GM19455 (cell line): ENCODE results near the gene PPM1H.

ENCODE experiments used
- ATAC-seq: cut with Tn5 transposase; IDR thresholded peaks from one replicate; pipeline ENCODE4 v1.9.1; 2021; ENCODE audit not compliant: unreplicated experiment

The PPM1H gene

DNA sequence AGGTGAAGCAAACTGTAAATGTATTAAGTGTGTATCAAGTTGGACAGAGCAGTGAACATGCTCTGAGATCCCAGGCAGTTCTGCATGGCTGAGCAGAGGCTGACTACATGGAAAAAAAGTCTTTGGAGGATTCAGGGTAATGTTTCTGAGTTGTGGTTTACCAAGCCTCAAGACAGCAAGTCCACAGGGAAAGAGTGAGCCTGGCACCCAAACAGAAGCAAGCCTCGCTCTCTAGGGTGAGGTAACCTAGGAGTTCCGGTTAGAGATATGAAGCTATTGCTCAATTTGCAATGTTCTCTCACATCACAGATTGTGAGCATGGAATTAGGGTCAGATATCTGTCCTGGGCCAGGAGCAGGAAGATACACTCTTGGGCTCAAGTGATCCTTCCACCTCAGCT lies 309.7 kb downstream of the PPM1H start:
- no peak for ATAC-seq

DNA sequence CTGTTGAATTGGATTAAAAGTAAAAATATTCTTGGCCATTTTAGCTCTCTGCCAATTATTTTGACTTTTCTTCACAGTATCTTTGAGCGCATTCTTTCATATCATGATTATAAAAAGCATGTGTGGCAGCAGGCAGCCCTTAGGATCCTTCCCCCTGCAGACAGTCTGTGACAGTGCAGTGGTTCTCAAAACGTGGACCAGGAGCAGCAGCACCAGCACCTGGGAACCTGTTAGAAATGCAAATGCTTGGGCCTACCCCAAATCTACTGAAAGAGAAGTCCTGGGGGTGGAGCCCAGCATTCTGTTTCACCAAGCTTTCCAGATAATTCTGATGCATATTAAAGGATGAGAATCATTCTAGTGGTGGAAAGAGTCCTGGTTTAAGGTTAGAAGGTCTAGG lies 312.8 kb downstream of the PPM1H start:
- ATAC-seq = no peak

DNA sequence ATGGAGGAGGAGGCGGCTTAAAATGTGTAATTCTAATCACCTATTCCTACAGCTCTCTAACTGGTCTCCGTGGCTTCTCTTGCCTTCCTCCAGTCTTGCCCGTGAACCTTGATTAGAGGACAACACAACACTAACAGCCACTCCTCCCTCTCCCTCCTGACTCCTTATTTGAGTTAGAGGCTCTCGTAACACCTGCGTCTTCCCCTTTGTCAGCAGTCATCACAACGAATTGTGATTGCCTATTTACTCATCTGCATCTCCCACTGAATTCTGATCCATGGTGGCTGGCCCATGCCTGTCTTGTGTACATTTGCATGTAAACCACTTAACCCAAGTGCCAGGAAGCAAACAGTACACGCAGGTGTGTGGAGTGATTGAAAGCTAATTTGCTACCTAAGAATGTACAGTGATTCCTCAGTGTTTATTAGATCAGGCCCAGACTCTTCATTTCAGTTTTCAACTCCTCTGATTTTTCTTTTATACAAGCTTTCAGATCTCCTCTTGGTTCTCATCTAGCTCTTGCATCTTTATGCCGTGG lies 313.8 kb downstream of the PPM1H start:
- no peak for ATAC-seq

DNA sequence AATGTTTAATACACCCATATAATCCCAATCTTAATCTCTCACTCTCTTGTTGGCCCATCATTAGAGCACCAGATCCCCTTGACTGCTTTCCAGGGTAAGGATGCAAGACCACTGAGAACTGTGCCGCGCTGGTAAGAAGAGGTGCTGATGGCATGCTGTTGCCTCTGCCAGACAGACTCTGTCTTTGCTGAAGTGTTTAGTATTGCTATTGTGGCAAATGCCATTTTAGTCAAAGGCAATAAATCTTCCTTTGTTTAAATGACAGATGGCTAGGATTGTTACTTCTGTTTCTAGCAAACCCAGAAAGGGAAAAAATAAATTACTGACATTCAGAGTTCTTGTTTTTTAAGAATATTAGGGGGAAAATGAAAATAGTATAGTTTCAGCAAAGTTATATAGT lies 316.0 kb downstream of the PPM1H start:
- ATAC-seq = no peak

DNA sequence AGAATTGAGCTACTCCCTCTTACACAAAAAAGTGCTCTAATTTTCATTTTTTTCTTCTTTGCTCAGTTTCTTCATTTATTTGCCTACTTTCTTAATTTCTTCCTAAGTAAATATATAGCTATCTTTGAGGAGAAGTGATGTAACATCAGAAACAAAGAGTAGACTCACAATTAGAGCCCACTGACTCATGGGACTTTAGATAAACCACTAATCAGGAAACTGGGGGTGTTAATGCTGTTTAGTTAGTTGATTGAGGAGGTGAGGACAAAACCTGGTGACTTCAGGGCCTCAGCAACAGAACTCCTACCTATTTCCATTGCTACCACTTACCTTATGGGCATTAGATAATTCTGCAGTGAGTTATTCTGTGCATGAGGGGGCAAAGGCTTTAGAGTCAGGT lies 316.6 kb downstream of the PPM1H start:
- ATAC-seq = no peak

DNA sequence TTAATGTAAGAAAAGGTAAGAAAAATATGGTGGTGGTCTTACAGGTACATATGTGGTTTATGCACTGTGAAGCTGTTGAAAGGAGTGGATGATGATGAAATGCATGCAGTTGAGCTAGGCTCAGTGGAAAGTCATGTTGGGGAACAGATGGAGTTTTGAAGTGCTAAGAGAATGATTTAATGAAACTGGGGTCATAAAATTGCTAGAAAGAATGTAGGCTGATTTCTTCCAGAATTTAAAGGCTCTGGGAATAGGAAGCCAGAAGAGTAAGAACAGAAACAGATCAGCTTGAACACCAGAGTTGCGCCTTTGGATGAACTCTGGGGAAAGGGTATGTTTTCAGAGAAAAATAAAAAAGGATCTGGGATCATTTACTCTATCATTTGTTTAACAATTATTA lies 321.9 kb downstream of the PPM1H start:
- ATAC-seq = no peak

DNA sequence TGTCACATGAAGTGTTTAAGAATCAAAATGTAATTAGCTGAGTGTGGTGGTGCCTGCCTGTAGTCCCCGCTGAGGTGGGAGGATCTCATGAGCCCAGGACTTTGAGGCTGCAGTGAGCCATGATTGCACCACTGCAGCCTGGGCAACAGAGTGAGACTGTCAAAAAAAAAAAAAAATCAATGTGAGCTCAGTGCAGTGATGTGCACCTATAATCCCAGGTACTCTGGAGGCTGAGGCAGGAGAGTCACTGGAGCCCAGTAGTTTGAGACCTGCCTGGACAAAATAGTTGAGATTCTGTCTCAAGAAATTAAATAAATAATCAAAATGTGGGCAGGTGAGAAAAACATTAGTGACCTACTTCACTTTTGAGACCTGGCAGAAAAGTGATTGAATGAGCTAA lies 328.3 kb downstream of the PPM1H start:
- no peak for ATAC-seq

DNA sequence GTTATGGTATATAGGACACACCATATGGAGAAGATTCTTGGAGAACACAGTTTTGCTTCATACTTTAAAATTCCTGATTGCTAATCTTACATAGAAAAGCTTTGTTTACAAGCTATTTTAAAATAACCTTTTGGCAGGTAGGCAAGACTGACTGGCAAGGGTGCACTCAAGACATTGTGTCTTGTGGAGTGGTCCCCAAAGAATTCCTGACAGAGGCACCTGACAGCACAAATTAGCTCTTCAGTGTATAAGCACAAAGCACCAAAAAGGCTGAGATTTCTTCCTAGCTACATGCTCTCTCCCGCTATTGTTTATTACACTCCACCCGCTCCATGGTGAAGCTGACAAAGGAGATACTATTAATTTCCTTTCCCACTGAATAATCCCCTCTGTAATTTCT lies 329.0 kb downstream of the PPM1H start:
- ATAC-seq = no peak

DNA sequence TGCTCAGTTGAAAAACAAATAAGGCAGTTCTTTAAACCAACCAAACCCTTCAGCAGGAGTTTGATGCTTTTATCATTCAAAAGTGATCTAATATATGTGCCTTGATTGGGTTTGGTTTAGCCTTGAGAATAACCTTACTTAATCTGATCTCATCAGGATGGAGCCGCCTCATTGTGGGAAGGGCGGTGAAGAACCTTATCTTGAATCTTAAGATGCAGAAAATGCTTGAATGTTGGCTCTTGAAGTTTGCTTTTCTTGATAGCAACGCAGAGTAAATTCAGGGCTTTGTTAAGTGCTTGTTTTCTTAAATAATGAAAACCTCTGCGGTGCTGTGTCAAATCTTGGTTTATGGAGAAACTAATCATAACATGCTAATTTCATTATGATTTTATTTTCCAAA lies 330.1 kb downstream of the PPM1H start:
- no peak for ATAC-seq

DNA sequence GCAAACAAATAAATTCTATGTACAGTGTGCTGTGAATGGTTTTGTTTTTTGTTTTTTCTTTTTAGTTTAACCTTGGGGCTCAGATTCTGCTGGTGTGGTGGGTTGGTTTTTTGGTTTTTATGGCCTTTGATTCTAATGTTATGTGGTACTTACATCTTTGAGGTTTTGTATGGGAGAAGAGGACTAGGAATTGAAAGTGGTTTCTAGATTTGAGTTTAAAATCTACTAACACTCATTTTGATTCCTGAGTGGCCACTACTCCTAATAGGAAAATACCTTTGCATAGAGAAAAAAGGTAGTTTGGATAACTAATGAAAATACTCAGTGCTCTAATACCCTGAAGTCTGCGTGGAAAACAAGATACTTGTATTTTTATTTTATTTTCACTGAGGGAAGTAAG lies 330.6 kb downstream of the PPM1H start:
- no peak for ATAC-seq

DNA sequence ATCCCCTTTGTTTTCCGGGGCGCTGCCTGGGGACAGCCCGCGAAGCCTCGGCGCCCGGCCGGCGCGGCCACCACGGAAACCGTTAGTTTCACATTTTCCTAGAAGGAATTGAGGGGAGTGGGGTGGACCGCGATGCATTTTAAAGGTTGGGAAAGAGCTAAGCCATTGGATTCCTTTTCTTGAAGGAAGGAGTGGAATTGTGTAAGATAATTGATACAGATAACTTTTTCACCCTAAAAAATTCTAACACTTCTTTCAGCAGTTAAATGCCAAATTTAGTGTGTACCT lies 331.2 kb downstream of the PPM1H start:
- ATAC-seq = no peak

DNA sequence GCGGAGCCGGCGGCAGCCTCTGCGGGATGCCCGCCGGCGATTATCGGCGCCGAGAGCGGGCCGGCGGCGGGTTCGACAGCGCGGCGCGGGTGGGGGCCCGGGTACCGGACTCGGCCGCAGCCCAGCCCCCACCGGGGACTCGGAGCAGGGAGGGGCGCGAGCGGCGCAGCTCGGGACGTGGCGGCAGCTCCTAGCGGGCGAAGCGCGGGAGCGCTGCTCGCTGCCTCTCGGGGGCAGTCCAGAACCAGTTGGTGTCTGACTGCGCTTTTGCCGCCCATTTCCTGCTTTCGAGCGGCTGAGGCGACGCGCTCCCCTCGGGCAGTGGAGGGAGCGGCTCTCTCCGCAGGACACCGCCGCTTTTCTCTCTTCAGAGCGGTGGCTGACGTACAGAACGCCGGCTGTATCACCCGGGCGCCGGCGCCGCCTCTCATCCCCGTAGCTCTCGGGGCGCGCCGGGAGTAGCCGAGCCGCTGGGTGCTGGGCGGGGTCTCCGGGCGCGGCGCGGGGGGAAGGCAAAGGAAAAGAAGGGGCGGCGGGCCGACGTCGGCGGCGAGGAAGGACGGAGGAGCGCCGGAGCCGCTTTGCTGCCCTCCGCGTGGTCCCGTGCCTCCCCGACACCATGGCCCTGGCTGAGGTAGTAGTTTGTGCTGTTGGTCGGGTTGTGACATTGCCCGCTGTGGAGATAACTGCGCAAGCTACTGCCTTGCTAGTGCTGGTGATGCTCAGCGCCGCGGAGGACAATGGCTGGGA lies 331.7 kb downstream of the PPM1H start:
- peak; percentile 72 for ATAC-seq

DNA sequence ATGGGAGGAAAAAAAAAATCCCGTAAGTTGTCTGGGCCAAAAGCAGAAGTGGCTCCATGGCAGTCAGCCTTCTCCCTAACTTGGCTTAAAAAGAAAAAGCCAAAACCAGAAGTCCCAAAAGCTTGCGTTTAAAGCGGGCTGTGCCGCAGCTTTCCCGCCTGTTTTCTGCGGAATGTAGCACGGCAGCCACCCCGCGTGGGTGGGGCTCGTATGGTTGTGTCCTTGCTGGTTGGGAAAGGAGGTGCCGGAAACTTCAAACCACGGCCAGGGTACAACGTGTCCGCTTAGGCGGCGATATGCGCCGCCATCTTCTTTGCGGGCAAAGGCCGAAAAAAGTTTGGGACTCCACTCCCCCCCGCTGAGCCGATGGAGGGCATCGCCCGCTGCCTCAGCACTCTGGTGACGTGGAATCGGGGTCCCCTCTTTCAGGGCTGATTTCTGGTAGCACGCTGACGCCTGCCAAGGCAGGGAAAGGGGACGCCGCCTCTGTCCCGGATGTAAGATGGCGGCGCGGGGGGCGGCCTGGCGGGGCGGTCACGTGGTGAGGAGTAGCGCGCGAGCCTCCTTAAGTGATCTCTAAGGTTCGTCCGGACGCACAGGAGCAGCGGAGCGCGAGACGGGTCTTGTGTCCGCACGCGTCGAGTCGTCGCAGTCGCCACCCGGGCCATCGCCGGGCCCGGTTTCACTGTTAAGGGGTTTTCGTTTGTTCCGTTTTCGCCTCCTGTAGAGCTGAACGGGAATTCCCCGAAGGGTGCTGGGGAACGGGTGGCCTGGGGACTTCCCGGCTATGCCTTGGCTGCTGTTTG lies 332.5 kb downstream of the PPM1H start:
- ATAC-seq = peak; percentile 64

DNA sequence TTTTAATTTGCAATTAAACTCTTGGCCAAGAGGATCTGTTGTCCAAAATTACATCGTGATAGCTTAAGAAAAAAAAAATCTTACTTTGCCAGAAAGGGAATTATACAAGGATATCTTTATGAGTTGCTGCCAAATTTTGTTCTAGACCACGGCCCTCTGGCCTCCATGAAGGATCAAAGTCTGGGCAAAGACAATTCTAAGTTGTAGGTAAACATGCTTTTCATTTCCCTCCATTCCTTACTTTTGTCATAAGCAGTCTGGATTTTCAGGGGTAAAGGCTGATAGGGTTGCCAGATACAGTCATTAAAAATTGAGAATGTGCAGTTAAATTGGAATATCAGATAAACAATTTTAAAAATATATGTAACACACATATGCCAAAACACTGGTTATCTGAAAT lies 333.2 kb downstream of the PPM1H start:
- no peak for ATAC-seq

DNA sequence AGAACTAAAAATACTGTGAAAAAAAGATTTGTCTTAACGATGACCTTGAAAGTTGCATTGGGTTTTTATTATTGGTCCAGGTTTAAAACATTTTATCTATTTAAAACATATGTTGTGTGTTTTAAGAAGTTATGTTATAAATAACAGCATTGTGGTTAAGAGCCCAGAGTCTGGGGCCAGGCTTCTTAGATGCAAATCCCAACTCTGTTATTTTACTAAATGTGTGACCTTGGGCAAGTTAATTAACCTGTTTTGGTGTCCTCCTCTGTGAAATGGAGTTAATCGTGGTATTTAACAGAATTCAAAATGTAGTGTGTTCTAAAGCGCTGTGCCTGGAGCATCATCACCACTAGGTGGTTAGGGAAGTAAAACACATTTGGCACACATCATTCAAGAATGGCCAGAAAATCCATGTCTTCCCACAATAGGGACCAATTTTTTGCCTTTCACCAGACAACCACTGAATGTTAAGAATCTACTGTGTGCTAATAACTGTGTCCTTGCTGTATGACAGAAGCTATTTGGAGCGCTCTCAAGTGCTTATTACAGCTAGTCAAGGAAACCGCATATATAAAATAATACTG lies 335.0 kb downstream of the PPM1H start:
- no peak for ATAC-seq

DNA sequence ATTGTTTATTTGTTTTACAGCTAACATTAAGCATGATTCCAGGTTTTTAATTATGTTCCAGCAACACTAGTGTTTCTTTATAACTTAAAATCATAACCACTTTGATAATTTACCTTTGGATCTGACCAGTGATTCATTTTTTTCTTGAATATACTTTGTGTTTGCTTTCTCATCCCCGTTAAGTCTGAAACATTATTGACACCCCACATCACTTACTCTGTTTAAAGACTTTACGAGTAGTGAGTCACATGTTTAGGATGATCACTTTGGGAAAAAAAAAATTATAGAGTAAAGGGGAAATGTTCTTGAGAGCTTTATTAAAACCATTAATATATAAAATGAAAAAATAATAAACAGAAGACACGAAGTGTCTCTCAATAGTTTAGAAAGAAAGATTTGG lies 336.1 kb downstream of the PPM1H start:
- no peak for ATAC-seq

DNA sequence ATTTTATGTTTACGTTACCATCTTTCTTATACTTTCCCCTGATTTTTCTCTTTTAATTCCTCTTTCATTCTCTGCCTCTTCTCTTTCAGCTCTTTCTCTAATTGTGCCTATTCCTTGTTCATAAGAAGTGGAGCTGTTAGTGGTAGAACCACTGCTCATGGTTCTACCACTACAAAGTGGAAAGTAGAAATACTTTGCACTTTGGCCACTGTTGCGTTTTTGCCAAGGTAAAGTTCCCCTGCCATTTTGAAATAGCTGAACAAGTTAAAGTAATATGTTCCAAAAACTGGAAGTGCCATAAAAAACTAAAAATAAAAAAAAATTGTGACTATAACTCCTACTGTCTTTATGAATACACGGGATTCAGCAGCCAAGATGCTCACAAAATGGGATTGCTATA lies 337.7 kb downstream of the PPM1H start:
- ATAC-seq = no peak
